SK-MEL-5 (cell line): ENCODE measurements around the gene RRP1B. TPM values are rescaled to one million over a fixed set of nuclear protein-coding genes. Genes with fewer than 3 reads are reported as not detected.
"Not testable (repeated sequence)": the region's sequence is repeated elsewhere in the genome, so short reads cannot be mapped to it uniquely, and the experiment has no call there.

ENCODE experiments used
- DNase-seq: peaks from one replicate; pipeline ENCODE4 v3.0.0-alpha.2; 2016; ENCODE audit warnings: low read depth, low spot score
- in situ Hi-C: cut with HindIII; loops from 2 replicates; pipeline ENCODE4 v1.10.0; 2016; ENCODE audit warnings: low sequenced_read_pairs, high pct_unique_total_duplicates, low pct_unique_long_range_greater_than_20kb
- total RNA-seq: library from RNA; depleted of rRNA; stranded (reverse); fragments of >200 nt; shearing (Covaris generic); gene quantifications from 2 replicates; pipeline ENCODE4 v1.2.3, GENCODE V29; 2014

Gene RRP1B
- total RNA-seq, 1 experiment from 2014 or later, result 22.9 TPM

DNA sequence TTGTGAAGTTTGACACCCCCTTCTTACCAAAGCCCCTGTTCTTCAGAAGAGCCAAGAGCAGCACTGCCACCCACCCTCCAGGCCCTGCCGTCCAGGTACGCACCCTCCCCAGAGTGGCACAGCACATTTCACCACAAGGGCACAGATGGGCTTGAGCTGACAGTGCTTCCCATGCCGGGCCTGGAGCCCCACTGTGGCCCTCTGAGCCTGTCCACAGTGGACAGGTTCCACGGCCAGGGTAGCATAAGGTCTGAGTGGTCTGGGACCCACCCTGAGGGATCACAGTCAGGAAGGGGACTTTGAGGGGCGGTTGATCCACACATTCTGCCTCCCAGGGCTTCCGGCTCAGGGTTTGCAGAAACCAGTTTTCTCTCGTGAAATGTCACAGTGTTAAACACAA, 31.0 kb downstream of the RRP1B start:
- in situ Hi-C loops, result no loop called here
- DNase-seq, result no peak

DNA sequence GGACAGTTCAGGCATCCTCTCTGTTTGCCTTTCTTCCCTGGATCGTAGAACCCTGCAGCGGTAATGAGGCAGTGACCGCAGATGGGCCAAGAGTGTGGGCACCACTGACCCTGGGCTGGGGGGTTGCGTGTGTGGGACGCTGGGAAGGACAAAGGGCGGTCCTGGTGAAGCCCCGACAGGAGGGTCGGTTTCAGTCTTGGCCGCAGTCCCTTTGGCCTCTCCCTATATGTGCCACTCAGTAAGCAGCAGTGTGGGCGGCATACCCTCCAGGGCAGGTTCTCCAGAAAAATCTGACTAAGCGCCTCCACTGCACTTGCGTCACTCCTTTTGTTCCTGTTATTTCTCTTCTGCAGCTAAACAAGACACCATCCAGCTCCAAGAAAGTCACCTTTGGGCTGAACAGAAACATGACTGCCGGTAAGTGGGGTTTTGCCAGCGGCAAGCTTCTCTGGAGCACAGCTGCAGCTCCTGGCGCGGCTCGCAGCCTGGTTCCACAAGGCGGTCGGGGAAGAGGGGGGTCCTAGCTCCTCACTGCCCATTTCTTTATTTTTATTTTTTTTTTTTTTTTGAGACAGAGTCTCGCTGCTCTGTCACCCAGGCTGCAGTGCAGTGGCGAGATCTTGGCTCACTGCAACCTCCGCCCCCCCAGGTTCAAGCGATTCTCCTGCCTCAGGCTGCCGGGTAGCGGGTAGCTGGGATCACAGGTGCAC, 31.9 kb downstream of the RRP1B start:
- in situ Hi-C loops, result no loop called here

DNA sequence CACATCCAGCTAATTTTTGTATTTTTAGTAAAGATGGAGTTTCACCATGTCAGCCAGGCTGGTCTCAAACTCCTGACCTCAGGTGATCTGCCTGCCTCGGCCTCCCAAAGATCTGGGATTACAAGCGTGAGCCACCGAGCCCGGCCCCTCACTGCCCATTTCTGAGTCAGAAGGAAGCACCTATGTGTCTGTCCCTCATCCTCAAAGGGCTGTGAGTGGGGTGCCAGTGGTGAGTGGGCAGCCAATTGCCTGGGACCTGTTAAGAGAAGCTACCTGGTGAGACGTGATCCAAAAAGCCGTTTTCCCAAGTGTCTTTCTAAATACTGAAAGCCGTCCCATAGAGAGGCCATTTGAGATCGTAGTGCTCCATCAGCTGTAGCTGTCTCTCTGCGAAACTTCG, 32.4 kb downstream of the RRP1B start:
- no peak for DNase-seq
- in situ Hi-C loops, result no loop called here

More for the DNA sequence above, 31.9 kb downstream of the RRP1B start:
- no peak for DNase-seq

DNA sequence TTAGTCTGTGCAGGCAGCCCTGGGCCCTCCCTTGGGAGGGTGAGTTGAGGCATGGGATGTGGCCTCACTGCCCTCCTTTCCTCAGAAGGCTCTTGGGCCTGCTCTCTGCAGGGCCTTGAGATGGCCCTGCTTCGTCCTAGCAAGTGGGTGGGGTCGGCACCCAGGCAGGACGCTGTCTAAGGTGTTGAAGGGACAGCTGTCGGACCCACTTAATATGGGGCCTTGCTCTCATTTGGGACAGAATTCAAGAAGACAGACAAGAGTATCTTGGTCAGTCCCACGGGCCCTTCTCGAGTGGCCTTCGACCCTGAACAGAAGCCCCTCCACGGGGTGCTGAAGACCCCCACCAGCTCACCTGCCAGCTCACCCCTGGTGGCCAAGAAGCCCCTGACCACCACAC, 33.6 kb downstream of the RRP1B start:
- no peak for DNase-seq
- in situ Hi-C loops, result no loop called here

DNA sequence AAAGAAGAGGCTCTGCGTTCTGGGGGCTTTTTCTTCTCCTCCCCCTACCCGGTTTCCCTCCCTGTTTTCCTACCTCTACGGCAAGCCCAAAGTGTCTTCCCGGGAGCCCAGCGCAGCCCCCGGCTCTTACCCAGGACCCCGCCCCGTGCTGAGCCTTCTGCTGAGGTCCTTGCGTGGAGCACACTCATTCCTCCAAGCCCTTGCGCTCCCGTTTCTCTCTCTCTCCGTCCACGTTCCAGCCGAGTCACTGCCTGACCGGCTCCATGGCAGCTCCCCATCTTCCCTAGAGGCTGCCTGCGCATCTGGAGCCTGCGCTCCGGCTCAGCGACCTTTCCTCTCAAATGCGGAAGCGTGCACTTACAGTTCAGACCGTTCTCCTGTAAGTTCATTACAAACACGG, 34.6 kb downstream of the RRP1B start:
- in situ Hi-C loops, result no loop called here
- no peak for DNase-seq

DNA sequence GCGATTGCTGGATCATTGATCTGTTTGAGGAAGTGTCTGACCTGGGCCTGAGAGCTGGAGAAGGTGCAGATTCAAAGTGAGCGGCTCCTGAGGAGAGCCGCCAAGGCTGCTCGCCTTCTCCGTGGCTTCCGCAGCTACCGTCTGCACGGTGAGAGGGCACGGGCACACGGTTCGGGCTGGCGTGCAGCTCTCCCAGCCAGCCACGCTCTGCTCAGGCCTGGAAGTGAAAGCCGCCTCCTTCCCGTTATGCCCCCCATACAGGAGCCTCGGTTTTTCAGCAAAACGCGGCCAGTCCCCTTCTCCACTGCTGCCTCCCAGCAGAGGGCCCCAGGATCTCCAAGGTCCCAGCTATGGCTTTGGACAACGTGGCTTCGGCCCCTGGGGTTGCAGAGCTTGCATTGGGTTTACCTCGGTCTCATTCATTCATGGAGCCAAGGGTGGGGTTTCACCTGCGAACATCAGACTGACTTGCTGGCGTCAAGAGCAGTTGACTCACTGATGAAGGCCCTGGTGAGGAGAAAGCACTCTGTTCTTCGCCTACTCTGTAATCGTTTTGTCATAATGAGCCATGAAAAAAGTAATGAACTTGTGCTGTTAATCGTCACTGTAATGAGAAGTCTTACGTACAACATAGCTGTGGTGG, 35.2 kb downstream of the RRP1B start:
- no peak for DNase-seq
- in situ Hi-C loops, result no loop called here

DNA sequence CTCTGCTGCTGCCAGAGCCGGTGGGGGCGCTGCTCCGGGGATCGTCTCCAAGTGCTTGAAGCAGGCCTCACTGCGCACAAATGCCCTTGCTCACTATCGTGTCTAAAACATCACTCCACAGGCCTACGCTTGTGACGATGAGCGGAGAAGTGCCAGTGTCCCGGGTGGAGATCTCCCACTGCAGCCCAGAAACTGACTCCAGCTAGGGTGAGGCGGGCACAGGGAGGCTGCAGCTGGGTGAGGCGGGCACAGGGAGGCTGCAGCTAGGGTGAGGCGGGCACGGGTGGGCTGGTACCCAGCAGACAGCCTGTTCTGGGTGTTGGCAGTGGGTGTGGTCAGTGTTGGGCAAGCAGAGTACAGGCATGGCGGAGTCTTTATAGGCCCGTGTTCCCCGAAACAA, 36.9 kb downstream of the RRP1B start:
- DNase-seq, result no peak
- in situ Hi-C loops, result no loop called here

DNA sequence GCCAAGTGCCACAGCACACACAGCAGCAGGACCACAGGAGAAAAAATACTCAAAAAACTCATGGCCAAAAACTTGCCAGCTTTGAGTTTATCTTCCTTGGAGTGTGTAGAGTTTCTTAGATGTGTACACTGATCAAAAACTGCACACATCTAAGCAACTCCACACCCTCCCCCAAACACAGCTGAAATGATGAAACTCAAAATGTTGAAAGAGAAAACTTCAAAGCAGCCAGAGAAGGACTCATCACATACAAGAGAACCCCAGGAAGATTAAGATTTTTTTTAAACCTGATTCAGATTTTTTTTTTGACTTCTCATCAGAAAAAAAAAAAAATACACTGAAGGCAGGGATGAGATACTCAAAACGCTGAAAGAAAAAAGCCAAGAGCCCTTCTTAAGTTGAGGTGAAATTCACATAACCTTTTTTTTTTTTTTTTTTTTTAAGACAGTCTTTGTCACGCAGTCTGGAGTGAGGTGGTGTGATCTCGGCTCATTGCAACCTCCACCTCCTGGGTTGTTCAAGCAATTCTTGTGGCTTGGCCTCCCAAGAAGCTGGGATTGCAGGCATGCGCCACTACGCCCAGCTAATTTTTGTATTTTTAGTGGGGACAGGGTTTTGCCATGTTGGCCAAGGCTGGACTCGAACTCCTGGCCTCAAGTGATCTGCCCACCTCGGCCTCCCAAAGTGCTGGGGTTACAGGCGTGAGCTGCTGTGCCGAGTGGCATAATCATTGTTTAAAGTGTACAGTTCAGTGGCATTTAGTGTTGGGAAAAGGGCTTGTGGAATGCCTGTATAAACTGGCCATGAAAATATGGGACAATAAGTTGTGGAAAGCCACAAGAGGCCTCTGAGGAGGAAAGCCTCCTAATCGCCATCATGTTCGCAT, 38.6 kb downstream of the RRP1B start:
- in situ Hi-C loops, result no loop called here

DNA sequence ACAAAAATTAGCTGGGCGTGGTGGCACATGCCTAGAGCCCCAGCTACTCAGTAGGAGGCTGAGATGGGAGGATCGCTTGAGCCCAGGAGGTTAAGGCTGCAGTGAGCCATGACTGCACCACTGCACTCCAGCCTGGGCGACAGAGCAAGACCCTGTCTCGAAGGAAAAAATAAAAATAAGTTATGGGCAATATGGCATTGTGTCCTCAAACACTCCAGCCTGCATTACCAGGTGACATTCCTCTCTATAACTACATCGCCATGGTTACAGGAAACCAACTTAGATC, 40.1 kb downstream of the RRP1B start:
- in situ Hi-C loops, result not testable (repeated sequence)

More for the DNA sequence above, 38.6 kb downstream of the RRP1B start:
- DNase-seq, result no peak

DNA sequence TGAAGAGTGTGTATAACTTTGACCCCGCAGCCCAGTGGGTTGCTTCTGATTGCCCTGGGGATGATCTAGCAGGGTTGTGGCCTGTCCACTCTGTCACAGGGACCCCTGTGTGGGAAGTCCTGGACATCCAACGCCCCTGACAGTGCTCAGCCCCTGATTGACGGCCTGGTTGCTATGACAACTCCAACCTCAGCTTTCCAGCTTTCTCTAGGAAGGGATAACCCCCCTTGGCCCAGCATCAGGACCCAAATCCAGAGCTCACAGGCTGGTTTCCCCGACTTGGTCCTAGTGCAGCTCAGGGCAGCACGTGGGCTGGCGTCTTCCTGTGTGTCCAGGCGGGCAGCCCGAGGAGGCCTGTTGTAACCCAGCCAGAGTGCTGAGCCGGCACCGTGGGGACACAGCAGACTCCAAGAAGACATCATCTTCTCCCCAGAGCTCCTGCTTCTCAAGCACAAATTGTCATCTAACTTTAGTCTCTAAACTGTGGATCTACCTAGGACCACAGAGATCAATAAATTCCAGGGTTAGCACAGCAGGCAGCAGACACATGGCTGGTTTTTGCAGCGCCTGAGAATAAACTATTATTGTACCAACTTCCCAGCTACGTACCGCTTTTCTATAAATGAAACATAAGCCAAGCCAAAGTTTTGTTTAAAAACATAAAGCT, 40.7 kb downstream of the RRP1B start:
- DNase-seq, result no peak
- in situ Hi-C loops, result no loop called here

More for the DNA sequence above, 40.1 kb downstream of the RRP1B start:
- not testable (repeated sequence) for DNase-seq

DNA sequence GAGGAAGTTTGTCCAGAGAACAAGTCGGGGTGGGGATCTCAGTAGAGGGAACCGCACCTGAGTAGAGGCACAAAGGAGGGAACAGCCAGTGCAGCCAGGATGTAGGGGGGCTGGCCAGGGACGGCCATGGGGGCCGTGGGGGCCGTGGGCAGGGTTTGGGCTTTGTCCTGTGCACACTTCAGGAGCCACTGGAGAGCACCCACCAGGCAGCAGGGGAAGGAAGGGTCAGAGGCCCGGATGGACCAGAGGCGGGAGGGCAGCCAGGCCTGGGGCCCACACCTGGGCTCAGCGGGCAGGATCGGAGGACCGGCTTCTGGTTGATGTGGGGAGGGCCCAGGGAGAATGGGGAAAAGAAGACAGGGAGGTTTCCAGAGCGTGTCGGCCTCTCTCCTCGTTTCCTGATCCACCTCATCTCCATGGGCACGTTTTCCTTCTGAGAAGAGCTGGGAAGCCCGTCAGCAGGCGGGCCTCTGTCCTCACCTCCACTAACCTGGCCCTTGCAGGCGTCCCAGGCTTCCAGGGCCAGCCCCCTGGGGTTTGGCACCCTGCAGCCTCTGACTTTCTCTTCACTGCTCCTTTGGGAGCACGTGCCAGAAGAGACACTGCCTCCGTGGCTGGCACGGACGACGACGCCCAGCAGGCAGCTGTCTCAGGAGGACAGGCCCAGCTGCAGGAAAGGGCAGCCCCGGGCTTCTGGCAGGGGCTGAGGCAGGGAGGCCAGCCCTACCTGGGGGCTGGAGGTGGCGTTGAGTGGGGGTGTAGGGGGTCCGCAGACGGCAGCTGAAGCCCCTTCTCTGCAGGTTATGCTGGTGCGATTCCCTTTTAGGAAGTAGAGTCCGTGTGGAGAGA, 42.8 kb downstream of the RRP1B start:
- no peak for DNase-seq
- in situ Hi-C loops, result no loop called here

DNA sequence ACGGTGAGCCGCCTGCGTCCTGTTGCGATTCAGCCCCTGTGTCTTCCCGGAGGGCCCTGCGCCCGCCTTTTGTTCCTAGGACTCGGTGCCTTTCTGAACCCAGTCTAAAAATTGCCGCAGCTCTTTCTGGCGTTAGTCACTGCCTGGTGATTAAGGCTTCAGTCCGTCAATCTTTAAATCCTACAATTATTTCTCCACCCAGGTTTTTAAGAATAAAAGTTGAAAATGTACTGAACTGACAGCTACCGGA, 43.4 kb downstream of the RRP1B start:
- in situ Hi-C loops, result no loop called here

DNA sequence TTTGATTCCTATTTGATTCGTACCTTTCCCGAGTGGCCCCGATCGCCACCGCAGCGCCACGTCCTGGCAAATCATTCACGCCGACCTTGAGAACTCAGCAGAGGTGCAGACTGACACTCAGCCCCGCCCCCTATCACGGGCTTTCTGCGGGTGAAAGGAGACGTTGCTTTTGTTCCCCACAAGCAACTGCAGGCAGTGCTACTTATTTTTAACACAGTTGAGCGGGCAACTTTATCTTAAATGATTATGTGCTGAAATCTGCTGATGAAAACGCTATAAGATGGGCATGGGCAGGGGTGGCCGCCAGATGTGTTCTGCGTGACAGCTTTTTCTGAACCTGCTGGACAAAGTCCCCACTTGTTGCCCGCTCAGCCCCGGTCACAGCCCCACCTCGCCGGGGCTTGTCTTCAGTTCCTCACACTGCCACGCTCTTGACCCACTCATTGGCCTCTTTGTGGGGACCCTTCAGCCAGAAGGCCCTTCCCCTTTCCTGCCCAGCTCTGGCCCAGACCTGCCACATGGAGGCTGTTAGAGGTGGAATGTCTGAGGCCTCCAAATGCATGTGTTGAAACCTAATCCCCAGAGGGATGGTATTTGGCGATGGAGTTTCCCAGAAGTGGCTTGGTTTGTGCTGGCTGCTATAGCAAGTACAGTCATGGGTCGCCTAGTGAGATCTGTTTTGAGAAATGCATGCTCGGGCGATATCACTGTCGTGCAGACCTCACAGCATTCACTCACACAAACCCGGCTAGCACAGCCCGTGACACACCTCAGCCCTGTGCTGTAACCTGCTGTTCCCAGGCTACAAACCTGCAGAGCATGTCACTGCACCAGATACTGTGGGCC, 43.9 kb downstream of the RRP1B start:
- no peak for DNase-seq
- in situ Hi-C loops, result no loop called here

More for the DNA sequence above, 43.4 kb downstream of the RRP1B start:
- no peak for DNase-seq

DNA sequence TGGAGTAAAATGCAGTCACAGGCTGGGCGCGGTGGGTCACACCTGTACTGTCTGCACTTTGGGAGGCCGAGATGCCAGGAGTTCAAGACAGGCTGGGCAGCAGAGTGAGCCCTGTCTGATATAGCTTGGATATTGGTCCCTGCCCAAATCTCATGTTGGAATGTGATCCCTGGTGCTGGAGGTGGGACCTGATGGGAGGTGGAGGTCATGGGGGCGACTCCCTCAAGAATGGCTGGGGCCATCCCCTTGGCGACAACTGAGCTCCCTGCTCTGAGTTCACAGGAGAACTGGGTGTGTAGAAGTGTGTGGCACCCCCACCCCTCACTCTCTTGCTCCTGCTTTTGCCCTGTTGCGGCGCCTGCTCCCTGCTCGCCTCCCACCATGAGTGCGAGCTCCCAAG, 48.1 kb downstream of the RRP1B start:
- in situ Hi-C loops, result no loop called here
- no peak for DNase-seq

DNA sequence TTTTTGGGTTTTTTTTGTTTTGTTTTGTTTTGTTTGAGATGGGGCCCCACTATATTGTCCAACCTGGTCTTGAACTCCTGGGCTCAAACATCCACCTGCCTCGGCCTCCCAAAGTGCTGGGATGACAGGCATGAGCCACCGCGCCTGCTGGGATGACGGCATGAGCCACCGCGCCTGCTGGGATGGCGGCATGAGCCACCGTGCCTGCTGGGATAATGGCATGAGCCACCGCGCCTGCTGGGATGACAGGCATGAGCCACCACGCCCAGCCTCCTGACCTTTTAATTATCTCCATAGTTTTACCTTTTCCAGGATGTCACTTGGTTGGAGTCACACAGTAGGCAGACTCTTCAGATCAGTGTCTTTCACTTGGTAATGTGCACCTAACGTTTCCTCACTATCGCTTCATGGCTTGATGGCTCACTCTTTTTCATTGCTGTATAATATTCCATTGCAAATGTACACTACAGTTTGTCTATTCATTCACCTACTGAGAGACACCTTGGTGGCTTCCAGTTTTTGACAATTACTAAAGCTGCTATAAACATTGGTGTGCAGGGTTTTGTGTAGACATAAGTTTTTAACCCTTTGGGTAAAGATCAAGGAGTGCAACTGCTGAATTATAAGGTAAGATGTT, 49.5 kb downstream of the RRP1B start:
- in situ Hi-C loops, result no loop called here

DNA sequence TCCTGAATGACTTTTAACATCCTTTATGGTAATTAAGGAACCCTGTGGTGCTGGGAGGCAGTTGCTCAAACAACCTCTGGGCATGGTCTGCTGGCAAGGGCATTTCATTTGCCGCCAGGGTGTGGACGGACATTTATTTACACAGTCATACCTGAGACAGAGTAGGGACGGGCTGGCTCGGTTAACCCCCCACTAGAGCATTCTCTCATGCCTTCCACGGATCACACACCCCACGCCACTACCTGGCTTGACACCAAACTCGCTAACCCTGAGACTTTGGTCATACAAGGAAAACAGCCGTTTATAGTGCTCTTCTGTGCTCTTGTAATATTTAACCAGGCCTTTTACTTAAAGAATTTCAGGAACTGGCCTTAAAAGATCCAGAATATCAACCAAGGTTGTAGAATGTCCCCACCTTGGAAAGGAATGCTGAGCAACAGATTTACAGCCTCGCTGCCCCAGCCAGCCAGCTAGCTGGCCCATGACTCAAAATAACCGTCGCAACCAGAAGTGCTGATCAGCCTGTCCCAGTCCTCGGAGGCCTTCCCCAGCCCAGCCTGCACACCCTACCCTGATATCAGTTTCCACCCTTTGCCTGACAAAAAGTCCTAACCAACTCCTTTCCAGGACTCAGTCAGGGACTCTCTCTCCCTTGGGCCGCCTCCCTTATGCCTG, 53.0 kb downstream of the RRP1B start:
- in situ Hi-C loops, result no loop called here
- DNase-seq, result no peak

More for the DNA sequence above, 49.5 kb downstream of the RRP1B start:
- no peak for DNase-seq
